Breast epithelium (tissue), 3 donors: ENCODE data around the gene KCND2.

Experiments
- CTCF ChIP-seq, 3 donors: fragments of 450-650 bp; IDR thresholded peaks; one replicate each; pipeline ENCODE4 v1.5.1; 2016 to 2017; ENCODE audit warnings: antibody characterized with exemption in 3 of 3, mild to moderate bottlenecking in 3 of 3, moderate library complexity in 3 of 3
- POLR2A ChIP-seq: fragments of 450-650 bp; IDR thresholded peaks from one replicate; pipeline ENCODE4 v1.6.1; 2016; ENCODE audit warnings: antibody characterized with exemption, mild to moderate bottlenecking, moderate library complexity
- POLR2AphosphoS5 ChIP-seq, 3 donors: sonication (generic); formaldehyde crosslinking; IDR thresholded peaks; one replicate each; pipeline ENCODE4 v1.6.1; 2017; ENCODE audit warnings: antibody characterized with exemption in 3 of 3

GRCh38 chr7:120529736-120530135 lies 256.8 kb downstream of the KCND2 start:
- TF ChIP-seq CTCF (IDR thresholded peaks at IDR 0.05) (no peak), POLR2AphosphoS5 (IDR thresholded peaks at IDR 0.05) (no peak), POLR2A (no peak)
